ENCODE results near the gene RAP1GAP2.

RAP1GAP2 gene

GRCh38 chr17:2852729-2853282 lies 56.6 kb downstream of the RAP1GAP2 start:
- TF ChIP-seq ZNF565 (CRISPR knock-in tag; conservative IDR thresholded peaks at IDR 0.05; ENCODE audit: low read depth) (no peak), GLIS3 (CRISPR knock-in tag; IDR thresholded peaks at IDR 0.05) (no peak), CREB5 (CRISPR knock-in tag; IDR thresholded peaks at IDR 0.05; ENCODE audit: low read depth) (no peak), CSDC2 (CRISPR knock-in tag; IDR thresholded peaks at IDR 0.05) (no peak), ZFP30 (CRISPR knock-in tag; IDR thresholded peaks at IDR 0.05) (no peak), ARNTL (CRISPR knock-in tag; IDR thresholded peaks at IDR 0.05; ENCODE audit: borderline replicate concordance, low read depth) (no peak), ZNF70 (CRISPR knock-in tag; IDR thresholded peaks at IDR 0.05) (no peak), PATZ1 (CRISPR knock-in tag; IDR thresholded peaks at IDR 0.05; ENCODE audit: borderline replicate concordance) (no peak), OSR1 (CRISPR knock-in tag; IDR thresholded peaks at IDR 0.05) (no peak), ZFP3 (CRISPR knock-in tag; IDR thresholded peaks at IDR 0.05) (no peak), ESRRG (CRISPR knock-in tag; IDR thresholded peaks at IDR 0.05) (no peak), ZC3H10 (CRISPR knock-in tag; IDR thresholded peaks at IDR 0.05) (no peak), TSHZ2 (CRISPR knock-in tag; IDR thresholded peaks at IDR 0.05) (no peak), TCF4 (CRISPR knock-in tag; IDR thresholded peaks at IDR 0.05; ENCODE audit: borderline replicate concordance) (no peak), POU6F1 (CRISPR knock-in tag; IDR thresholded peaks at IDR 0.05; ENCODE audit: borderline replicate concordance, low read depth) (no peak), ISL1 (CRISPR knock-in tag; IDR thresholded peaks at IDR 0.05) (no peak), PPARA (CRISPR knock-in tag; IDR thresholded peaks at IDR 0.05; ENCODE audit: borderline replicate concordance) (no peak)

GRCh38 chr17:2853283-2854142 lies 57.3 kb downstream of the RAP1GAP2 start:
- ATAC-seq, result peak; percentile 45
- no peak for TF ChIP-seq CSRNP3 (CRISPR knock-in tag; IDR thresholded peaks at IDR 0.05)
- no peak for TF ChIP-seq PATZ1 (CRISPR knock-in tag; IDR thresholded peaks at IDR 0.05; ENCODE audit: borderline replicate concordance)
- no peak for TF ChIP-seq BACH2 (CRISPR knock-in tag; IDR thresholded peaks at IDR 0.05; ENCODE audit: borderline replicate concordance)
- no peak for TF ChIP-seq CSDC2 (CRISPR knock-in tag; IDR thresholded peaks at IDR 0.05)
- TF ChIP-seq RARB (CRISPR knock-in tag; IDR thresholded peaks at IDR 0.05), result no peak
- TF ChIP-seq ZNF8 (CRISPR knock-in tag; IDR thresholded peaks at IDR 0.05), result no peak
- TF ChIP-seq OSR1 (CRISPR knock-in tag; IDR thresholded peaks at IDR 0.05), result no peak
- no peak for TF ChIP-seq ZFP30 (CRISPR knock-in tag; IDR thresholded peaks at IDR 0.05)
- no peak for TF ChIP-seq TOX (CRISPR knock-in tag; IDR thresholded peaks at IDR 0.05; ENCODE audit: borderline replicate concordance)

More at GRCh38 chr17:2852729-2853282, 56.6 kb downstream of the RAP1GAP2 start:
- ATAC-seq, result no peak
